DMS53 (cell line): ENCODE data around the gene ZNF655.

Experiments used
- DNase-seq: peaks from one replicate; lab custom pipeline; 2025; lab: John Stamatoyannopoulos, UW

Gene ZNF655

GRCh38 chr7:99606531-99606930 lies 48.1 kb downstream of the ZNF655 start:
- DNase-seq = no peak

DNA sequence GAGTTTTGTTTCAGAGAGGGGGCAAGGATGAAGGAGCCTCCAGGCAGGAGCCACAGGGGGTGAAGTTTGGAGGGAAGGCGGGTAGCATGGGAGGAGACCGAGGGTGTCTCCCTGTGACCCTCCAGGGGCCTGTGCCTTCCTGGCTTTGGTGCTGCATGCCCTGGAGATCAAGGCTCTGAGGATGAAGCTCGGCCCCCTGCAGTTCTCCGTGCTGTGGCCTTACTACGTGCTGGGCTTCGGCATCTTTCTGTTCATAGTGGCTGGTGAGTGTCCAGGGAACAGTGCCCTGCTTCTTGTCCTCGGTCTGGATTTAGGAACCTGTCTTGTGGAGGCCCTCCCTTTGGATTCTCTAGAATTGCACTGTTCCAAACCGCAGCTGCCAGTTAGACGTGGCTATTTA lies 49.1 kb downstream of the ZNF655 start:
- DNase-seq = no peak

DNA sequence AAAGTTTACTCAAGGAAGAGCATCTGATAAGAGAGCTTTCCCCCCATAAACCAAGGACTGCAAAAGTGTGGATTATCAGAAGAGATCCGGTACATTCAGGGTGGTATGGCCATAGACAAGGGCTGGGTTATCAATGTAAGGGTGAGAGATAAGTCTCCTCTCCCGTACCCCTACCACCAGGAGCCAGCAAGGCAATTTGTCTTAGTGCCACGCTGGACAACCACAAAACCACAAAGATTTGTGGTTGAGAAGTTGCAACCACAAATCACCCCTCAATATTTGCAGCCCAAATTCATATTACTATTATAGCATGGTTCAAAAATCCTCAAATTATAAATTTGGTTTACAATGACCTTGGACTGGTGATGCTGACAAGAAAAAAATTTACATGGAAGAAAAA lies 56.1 kb downstream of the ZNF655 start:
- no peak for DNase-seq

- DNase-seq = peak; percentile 48
Observed at GRCh38 chr7:99615989-99616358, 57.5 kb downstream of the ZNF655 start.

DNA sequence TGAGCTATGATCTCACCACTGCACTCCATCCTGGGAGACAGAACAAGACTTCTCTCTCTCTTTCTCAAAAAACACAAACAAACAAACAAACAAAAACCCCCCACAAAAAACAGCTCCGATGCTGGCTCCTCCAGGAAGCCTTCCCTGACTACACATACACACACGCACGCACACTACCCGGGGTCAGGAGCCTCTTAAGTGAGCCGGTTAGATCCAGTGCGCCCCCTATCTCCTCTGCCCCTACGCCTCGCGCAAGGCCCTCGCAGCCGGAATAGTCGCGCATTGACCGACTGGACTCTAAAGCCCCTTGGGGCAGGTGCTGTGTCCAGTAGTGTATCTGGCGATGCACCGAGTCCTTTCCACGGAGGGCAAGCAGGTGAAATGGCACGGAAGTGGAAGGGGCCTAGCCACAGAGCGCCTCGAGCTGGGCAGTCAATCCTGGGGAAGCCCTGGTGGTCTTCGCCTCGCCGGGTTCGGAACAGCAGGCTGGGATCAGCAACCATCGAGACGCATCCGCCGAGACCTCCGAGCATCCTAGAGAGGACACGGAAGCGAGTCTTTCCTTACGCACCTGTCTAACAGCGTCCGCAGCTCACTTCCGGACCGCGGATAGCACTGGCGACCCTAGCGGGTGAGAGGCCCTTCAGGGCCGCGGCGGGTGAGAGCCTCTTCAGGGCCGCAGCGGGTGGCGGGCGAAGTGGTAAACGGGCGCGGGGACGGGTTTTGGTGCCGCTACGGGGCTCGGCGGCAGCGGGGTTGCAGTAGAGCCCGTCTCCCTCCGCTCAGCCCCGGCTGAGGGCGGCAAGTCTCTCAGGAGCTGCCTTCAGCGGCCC lies 58.1 kb downstream of the ZNF655 start, which contains the start of gene ZSCAN25:
Gene ZSCAN25 (plus strand): TSS at position 588 of the 833 bp plus-strand sequence. CDS start 2,661 bp downstream, outside the sequence.
- DNase-seq = peak; percentile 99

DNA sequence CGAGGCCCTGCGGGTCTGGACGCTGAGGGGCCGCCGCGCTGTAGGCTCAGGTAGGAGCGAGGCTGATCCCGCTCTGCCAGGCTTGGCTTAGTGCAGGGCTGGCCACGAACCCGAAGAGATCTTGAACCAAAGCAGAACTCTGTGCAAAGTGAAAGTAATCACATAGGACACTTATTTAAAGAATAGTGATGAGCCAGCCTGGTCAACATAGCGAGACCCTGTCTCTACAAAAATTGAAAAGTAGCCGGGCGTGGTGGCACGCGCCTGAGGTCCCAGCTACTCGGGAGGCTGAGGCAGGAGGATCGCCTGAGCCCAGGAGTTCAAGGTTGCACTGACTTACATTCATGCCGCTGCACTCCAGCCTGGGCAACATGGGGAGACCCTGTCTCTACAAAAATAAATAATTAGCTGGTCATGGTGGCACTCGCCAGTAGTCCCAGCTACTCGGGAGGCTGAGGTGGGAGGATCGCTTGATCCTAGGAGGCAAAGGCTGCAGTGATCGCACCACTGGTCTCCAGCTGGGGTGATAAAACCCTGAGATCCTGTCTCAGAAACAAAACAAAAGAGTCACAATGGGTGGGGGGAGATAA lies 58.8 kb downstream of the ZNF655 start:
- DNase-seq = no peak

GRCh38 chr7:99618726-99619125 lies 60.3 kb downstream of the ZNF655 start:
- no peak for DNase-seq

- DNase-seq = no peak
Observed at GRCh38 chr7:99619571-99620130, 61.2 kb downstream of the ZNF655 start.

- no peak for DNase-seq
Observed at GRCh38 chr7:99621271-99621670, 62.8 kb downstream of the ZNF655 start.

DNA sequence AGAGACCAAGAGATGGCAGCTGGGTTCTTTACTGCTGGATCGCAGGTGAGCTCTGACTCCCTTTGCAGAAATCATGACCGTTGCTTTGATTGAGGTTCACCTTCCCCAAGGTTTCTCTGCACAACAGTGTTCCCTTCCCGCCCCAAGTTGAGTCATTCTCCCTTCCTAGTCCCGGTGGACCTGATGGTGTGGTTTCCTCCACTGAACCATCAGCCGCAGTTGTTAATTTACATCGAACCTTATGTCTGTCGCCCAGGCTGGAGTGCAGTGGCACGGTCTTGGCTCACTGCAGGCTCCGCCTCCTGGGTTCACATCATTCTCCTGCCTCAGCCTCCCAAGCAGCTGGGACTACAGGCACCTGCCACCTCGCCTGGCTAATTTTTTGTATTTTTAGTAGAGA lies 64.2 kb downstream of the ZNF655 start:
- DNase-seq = no peak

GRCh38 chr7:99623091-99623693 lies 64.8 kb downstream of the ZNF655 start:
- no peak for DNase-seq

- DNase-seq = no peak
Observed at GRCh38 chr7:99623702-99624447, 65.4 kb downstream of the ZNF655 start.

DNA sequence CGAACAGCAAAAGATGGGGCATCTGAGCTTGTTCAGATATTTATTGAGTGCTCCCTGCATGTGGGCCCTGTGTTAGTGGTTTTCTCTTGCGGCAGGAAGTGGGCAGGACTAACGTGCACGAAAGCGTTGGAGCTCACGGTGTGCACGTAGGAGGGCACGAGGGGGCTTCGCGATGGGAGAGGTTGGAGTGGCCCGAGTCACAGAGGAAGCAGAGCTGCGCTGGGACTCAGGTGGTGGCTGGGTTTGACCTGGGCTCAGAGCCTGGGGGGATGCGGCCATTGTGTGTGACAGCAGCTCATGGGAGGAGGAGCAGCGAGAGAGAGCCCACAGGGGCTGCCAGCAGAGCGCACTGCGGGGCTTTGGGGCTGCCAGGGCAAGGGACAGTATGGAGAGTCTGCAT lies 66.0 kb downstream of the ZNF655 start:
- no peak for DNase-seq

GRCh38 chr7:99625321-99625720 lies 66.9 kb downstream of the ZNF655 start:
- no peak for DNase-seq

GRCh38 chr7:99625961-99626360 lies 67.5 kb downstream of the ZNF655 start:
- DNase-seq = no peak
